NCI-H146 treated with DMSO at 0.1 percent for 48 hours (cell line): Measurements from ENCODE around the gene TRIM47.
"Not testable (repeated sequence)": the region's sequence is repeated elsewhere in the genome, so short reads cannot be mapped to it uniquely, and the experiment has no call there.

Source experiments
- DNase-seq: peaks from one replicate; lab custom pipeline; 2025; ENCODE audit not compliant: unreplicated experiment; lab: John Stamatoyannopoulos, UW

TRIM47 gene

DNA sequence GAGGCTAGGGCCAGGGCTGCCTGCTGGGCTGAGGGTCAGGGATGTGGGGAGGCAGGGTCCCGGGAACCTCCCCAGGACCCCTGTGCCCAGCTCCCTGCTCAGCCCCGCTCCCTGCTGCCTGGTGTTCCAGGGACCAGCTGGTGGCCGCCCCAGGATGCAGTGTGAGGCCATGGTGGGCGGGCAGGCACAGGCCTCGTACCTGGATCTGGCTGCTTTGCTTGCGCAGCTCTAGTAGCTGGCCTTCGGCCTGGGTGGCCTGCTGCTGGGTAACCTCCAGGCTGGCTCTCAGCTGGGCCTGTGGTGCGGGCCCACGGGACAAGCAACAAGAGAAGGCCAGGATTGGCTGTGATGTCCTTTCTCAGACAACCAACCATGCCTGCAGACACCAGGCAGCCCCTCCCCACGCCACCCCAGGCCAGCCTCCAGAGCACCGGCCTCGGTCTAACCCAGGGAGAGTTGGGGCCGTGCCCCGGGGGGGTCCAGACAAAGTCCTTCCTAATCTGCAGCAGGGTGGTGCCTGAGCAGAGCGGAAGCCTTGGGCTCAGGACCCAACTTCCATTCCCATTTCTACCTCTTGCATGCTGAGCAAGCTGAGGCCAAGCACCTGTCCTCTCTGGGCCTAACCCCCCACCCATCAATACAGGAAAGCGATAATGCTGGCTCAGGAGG is 14.3 kb upstream of the TRIM47 start:
- DNase-seq, result no peak

DNA sequence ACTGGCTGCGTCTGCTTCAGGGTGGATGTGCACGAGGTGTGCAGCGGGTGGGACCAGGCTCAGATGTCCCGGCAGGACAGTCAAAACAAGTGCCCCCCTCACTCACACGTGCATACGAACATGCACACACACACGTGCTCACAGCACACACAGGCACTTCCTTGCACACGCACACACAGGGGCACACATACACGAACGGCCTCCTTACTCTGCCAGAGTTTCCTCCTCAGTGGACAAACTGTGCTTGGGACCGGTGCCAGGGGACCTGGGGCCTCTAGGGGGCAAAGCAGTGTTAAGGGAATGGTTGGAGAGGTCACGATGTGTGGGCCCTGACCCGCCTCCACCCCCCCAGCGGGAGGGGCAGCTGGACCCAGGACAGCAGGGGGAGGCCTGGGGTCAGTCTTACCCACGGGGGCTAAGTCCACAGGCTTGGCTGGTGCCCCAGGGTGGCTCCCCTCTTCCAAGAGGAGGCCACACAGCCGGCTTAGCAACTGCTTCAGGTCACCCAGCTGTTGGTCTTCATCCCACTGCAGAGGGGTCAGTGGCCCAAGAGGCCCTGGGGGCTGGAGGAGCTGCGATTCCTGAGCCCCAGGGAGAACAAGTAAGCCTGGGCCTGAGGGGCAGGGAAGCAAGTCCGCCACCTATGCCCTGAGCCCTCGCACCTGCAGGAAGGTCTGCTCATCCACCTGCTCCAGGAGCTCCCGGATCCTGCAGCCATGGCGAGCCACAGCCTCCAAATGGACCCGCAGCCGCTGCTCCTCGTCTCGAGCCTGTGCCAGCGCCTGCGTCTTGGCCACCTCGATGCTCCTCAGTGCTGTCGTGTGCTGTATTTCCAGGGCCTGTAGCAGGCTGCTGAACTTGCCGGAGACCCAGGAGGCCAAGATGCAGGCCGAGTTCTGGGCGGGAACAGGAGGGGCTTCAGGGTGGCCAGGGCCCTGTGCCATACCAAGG is 13.5 kb upstream of the TRIM47 start:
- DNase-seq, result no peak

DNA sequence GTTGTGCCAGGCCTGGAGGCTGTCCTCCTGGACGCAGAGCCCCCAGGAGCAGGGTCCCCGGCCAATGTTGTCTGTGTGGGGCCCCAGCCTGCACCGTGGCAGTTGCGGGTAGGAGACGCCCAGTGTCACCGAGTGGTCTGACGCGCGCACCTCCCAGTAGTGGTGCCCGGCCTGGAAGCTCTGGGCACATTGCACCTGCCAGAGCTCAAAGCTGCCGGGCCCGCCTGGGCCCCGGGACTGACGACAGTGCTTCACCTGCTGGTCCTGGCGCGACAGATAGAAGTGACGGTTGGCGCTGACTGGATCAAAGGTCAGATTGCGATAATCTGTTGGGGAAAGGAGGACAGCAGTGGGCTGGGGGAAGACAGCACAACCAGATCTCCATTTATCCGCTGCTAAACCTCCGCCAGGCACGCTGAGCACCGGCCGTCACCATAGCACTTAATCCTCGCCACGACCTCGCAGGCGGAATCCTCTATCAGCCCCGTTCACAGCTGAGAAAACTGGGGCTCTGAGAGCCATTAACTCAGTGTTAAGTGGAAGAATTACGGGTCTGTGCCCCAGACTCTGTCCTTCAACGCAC is 12.7 kb upstream of the TRIM47 start:
- no peak for DNase-seq

- DNase-seq, result no peak
These were observed 11.1 kb upstream of the TRIM47 start for GRCh38 chr17:75889454-75889853.

DNA sequence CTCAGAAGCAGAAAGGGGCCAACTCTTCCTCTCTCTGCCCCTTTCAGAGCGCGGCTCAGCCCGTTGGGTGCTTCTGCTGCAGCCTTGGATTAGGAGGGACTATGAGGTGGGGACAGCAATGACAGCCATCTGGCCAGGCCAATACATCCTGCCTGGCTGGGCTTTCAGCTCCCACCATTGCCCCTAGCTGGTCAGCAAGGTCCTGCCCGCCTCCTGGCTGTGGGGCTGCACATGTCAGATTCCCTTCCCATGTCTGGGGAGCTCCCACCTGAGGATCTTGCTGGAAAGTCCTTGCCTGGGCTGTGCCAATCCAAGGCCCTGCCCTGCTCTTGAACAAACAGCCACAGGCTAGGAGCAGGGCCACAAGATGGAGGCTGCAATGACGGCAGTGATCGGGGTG is 10.1 kb upstream of the TRIM47 start:
- DNase-seq, result no peak

- DNase-seq, result not testable (repeated sequence)
These were observed 7.5 kb upstream of the TRIM47 start for GRCh38 chr17:75885860-75886259.

DNA sequence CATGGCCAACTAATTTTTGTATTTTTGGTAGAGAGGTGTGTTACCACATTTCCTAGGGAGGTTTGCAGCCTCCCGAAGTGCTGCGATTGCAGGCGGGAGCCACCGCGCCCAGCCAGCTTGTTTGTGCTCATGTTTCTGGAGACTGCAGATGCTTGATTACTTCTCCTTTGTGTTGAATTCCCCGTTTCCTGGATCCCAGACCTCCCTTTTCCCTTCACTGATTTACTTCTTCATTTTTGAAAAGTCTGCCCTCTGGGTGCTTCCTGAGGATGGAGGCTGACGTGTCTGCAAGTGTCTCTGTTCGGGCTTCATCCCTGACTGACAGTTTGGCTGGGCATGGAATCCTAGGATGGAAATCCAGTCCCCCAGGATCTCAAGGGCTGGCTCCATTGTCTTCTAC is 7.0 kb upstream of the TRIM47 start:
- DNase-seq, result no peak

DNA sequence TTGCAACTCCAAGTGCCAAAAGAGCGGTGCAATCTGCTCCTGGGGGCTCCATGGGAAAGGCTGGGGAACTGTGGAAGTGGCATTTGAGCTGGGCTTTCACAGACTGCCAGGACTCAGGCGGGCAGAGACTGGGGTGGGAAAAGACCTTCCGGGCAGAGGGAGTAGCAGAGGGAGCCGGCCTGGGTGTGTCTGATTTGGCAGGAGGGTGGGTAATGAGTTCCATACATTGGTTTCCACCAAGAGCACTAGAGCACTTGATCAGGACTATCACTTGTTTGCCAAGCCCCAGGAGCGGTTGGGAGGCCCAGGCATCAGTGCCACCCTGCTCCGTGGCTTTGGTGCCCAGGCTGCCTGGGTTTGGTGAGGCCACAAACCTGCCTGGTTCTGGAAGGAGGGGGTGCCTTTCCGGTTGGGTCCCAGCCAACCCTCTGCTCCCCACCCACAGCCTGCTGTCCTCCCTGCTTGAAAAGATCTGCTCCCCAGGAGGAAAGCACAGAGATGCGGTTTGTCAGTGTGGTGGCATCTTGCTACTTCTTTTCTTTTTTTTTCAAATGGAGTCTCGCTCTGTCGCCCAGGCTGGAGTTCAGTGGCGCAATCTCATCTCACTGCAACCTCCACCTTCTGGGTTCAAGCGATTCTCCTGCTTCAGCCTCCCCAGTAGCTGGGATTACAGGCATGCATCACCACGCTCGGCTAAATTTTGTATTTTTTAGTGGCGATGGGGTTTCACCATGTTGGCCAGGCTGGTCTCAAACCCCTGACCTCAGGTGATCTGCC is 3.5 kb upstream of the TRIM47 start:
- DNase-seq, result no peak

- DNase-seq, result no peak
These were observed 1.9 kb upstream of the TRIM47 start for GRCh38 chr17:75880266-75880665.

GRCh38 chr17:75877752-75878173 is 618 bp downstream of the TRIM47 start:
- peak; percentile 37 for DNase-seq

GRCh38 chr17:75876938-75877751 is 1.2 kb downstream of the TRIM47 start:
- no peak for DNase-seq

GRCh38 chr17:75876190-75876937 is 2.0 kb downstream of the TRIM47 start:
- DNase-seq, result peak; percentile 10

DNA sequence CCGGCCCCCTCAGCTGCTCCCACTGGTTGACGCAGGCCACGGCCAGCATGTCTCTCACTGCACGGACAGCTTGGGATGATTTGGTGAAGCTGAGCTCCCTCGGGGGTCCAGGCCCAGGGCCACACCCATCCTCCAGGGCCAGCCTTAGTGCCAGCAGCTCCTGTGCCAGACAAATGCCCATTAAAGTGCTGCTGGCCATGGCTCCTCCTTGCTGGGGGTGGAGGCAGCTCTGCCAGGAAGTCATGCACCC is 2.5 kb downstream of the TRIM47 start:
- no peak for DNase-seq

- DNase-seq, result no peak
These were observed 3.0 kb downstream of the TRIM47 start for GRCh38 chr17:75875182-75875939.

DNA sequence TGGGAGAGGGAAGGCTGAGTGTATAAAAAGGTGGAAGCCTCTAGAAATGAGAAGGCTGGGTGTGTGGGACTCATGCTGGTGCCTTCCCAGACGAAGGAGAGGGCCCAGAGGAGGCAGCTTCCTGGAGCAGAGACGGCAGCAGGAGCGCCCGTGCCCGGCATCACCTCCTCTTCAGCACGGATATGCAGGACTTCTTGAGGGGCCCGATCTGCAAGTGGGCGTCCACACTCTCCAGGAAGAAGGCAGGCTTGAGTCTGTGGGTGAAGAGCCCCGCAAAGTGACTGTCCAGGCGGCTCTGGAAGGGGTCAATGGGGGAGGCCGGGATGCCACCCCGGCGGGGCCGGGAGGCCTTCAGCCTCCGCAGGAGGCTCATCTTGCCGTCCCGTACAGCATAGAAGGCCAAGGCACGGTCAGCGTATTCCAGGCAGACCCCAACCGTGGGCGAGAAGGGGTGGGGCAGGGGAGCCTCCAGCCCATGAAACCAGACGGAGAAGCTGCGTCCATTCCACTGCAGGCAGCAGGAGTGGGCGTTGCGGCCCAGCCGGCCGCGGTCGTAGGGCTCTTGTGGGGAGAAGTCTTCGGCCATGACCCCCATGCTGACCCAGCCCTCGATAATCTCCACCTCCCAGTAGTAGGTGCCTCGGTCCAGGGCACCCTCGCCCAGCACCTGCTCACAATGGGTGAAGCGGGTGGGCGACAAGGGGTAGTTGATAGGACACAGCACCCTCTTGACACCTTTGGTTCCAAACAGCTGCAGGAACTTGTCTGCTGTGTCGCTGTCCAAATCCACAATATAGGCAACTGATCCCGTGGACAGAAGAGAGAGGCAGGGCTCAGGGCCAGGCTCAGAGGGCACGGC is 3.8 kb downstream of the TRIM47 start:
- DNase-seq, result no peak

- DNase-seq, result no peak
These were observed 4.6 kb downstream of the TRIM47 start for GRCh38 chr17:75873587-75874322.
